ENCODE results near the gene CD300LD.

GRCh38 chr17:74568106-74568873 is 23.8 kb downstream of the CD300LD start:
- TF ChIP-seq, protein P1, sequence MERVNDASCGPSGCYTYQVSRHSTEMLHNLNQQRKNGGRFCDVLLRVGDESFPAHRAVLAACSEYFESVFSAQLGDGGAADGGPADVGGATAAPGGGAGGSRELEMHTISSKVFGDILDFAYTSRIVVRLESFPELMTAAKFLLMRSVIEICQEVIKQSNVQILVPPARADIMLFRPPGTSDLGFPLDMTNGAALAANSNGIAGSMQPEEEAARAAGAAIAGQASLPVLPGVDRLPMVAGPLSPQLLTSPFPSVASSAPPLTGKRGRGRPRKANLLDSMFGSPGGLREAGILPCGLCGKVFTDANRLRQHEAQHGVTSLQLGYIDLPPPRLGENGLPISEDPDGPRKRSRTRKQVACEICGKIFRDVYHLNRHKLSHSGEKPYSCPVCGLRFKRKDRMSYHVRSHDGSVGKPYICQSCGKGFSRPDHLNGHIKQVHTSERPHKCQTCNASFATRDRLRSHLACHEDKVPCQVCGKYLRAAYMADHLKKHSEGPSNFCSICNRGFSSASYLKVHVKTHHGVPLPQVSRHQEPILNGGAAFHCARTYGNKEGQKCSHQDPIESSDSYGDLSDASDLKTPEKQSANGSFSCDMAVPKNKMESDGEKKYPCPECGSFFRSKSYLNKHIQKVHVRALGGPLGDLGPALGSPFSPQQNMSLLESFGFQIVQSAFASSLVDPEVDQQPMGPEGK (CRISPR knock-in tag; IDR thresholded peaks at IDR 0.05; ENCODE audit: borderline replicate concordance) = no peak
- TF ChIP-seq ZC3H10 (CRISPR knock-in tag; IDR thresholded peaks at IDR 0.05) = no peak
- no peak for TF ChIP-seq ZFP30 (CRISPR knock-in tag; IDR thresholded peaks at IDR 0.05)
- TF ChIP-seq SNAI2 (CRISPR knock-in tag; IDR thresholded peaks at IDR 0.05) = no peak
- no peak for TF ChIP-seq ESRRG (CRISPR knock-in tag; IDR thresholded peaks at IDR 0.05)
- TF ChIP-seq ZNF70 (CRISPR knock-in tag; IDR thresholded peaks at IDR 0.05) = no peak
- TF ChIP-seq RARB (CRISPR knock-in tag; IDR thresholded peaks at IDR 0.05) = no peak
- TF ChIP-seq ZFP3 (CRISPR knock-in tag; IDR thresholded peaks at IDR 0.05) = no peak
- TF ChIP-seq TCF4 (CRISPR knock-in tag; IDR thresholded peaks at IDR 0.05; ENCODE audit: borderline replicate concordance) = no peak
- TF ChIP-seq, protein P2, sequence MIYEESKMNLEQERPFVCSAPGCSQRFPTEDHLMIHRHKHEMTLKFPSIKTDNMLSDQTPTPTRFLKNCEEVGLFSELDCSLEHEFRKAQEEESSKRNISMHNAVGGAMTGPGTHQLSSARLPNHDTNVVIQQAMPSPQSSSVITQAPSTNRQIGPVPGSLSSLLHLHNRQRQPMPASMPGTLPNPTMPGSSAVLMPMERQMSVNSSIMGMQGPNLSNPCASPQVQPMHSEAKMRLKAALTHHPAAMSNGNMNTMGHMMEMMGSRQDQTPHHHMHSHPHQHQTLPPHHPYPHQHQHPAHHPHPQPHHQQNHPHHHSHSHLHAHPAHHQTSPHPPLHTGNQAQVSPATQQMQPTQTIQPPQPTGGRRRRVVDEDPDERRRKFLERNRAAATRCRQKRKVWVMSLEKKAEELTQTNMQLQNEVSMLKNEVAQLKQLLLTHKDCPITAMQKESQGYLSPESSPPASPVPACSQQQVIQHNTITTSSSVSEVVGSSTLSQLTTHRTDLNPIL (CRISPR knock-in tag; IDR thresholded peaks at IDR 0.05; ENCODE audit: low read depth) = no peak
- TF ChIP-seq, protein P3, sequence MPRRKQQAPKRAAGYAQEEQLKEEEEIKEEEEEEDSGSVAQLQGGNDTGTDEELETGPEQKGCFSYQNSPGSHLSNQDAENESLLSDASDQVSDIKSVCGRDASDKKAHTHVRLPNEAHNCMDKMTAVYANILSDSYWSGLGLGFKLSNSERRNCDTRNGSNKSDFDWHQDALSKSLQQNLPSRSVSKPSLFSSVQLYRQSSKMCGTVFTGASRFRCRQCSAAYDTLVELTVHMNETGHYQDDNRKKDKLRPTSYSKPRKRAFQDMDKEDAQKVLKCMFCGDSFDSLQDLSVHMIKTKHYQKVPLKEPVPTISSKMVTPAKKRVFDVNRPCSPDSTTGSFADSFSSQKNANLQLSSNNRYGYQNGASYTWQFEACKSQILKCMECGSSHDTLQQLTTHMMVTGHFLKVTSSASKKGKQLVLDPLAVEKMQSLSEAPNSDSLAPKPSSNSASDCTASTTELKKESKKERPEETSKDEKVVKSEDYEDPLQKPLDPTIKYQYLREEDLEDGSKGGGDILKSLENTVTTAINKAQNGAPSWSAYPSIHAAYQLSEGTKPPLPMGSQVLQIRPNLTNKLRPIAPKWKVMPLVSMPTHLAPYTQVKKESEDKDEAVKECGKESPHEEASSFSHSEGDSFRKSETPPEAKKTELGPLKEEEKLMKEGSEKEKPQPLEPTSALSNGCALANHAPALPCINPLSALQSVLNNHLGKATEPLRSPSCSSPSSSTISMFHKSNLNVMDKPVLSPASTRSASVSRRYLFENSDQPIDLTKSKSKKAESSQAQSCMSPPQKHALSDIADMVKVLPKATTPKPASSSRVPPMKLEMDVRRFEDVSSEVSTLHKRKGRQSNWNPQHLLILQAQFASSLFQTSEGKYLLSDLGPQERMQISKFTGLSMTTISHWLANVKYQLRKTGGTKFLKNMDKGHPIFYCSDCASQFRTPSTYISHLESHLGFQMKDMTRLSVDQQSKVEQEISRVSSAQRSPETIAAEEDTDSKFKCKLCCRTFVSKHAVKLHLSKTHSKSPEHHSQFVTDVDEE (CRISPR knock-in tag; IDR thresholded peaks at IDR 0.05) = no peak
